Activated gamma-delta T cell (primary cell): ENCODE measurements around the gene RBM12.

Experiments used
- DNase-seq: peaks from one replicate; lab custom pipeline; 2025; lab: John Stamatoyannopoulos, UW

RBM12 gene

GRCh38 chr20:35600176-35600992, 64.3 kb downstream of the RBM12 start:
- DNase-seq = no peak

DNA sequence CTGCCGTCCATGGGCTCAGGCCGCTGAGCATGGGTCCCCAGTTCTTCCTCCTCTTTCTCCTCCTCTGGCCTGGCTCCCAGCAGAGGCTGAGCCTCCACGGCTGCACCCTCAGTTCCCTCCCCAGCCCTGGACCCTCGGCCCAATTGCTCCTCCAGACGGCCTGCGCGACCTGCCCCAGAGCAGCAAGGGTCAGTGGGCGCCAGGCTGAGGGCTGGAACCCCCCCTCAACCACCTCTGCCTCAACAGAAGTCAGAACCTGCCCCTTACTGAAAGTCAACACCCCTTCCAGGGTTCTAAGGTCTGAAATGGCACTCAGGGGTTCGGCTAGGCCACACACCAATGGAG, 65.0 kb downstream of the RBM12 start:
- no peak for DNase-seq
